CD4-positive, alpha-beta T cell treated with Interleukin-17A for 4 hours (primary cell): ENCODE results near the gene UNC5A.

Experiments
- DNase-seq: peaks from one replicate; pipeline ENCODE4 v3.0.0-alpha.2; 2020; ENCODE audit warnings: mixed read lengths

Gene UNC5A

DNA sequence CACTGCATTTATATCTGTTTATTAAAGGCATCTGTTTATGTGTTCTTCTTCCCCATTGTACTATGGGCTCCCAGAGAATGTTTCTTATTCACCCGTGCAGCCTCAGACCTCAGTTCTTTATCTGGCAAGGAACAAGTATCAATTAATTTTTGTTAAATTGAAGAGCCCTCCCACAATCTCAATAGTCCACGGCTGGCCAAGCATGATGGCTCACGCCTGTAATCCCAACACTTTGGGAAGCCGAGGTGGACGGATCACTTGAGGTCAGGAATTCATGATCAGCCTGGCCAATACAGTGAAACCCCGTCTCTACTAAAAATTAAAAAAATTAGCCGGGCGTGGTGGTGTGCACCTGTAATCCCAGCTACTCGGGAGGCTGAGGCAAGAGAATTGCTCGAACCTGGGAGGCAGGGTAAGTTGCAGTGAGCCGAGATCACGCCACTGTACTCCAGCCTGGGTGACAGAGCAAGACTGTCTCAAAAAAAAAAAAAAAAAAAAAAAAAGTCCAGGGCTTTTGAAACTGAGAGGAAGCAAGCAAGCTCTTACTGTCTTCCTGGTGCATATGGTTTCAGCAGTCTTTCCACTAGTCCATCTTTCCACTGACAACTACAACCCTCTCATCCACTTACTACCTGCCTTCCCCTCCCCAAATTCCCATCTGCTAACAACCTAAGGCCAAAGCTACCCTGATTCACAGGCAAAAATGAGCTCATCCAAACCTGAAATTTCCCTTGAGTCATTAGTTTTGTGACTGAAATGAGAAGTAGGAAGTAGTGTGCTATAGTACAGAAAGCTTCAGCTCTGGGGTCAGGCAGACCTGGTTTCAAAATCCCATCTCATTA is 91.1 kb downstream of the UNC5A start:
- DNase-seq: no peak

GRCh38 chr5:176902102-176902814 is 91.9 kb downstream of the UNC5A start:
- DNase-seq: no peak

GRCh38 chr5:176902911-176903664 is 92.7 kb downstream of the UNC5A start:
- DNase-seq: no peak

GRCh38 chr5:176904276-176904675 is 93.9 kb downstream of the UNC5A start:
- DNase-seq: no peak

DNA sequence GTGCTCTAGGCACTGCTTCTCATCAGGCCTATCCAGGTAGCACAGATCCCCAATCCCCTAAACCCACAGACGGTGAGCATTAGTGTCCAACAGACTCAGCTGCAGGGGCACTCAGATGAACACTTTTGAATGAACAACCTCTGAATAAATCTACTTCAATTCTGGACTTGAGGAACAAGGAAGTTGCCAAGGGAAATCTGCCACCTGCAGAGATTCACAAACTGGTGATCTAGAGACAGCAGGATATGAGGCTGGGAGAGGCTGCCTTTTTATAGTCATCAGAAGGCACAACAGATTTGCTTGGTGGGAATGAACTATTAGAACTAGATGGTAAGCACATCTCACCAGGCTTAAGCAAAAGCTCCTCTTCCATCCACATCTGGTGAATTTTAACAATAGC is 95.8 kb downstream of the UNC5A start:
- DNase-seq: no peak

GRCh38 chr5:176906796-176907195 is 96.4 kb downstream of the UNC5A start:
- no peak for DNase-seq

DNA sequence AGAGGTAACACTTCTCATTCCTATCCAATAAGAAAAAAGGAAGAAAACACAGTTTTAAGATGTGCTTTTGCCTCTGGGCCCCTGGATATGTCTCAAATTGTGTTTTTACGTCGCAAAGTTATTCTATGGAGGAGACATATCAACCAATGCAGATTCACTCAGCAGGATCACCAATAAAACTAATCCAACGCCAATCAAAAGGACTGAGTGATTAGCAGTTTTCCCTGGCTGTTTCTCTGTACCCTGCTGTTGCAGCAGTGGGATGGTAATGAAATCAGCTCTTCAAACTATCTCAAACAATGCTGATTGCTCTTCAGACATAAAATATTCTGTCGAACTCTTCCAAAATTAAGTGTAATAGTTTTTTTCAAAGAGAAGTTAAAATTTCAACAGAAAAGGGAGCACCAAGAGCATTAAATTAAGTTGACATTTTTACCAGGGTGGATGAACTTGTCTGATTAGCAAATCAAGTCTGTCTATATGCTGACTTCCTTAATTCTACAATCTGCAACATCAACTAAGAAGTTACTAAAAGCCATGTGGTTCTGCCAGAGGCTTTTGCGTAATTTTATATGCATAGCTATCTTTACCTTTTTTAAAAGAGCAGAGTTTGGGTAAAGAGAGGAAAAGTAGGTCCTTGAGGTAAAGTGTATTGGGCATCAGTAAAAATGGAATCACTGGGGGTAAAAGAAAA is 98.5 kb downstream of the UNC5A start:
- DNase-seq: no peak

GRCh38 chr5:176912115-176912514 is 101.8 kb downstream of the UNC5A start:
- no peak for DNase-seq

GRCh38 chr5:176915906-176916305 is 105.5 kb downstream of the UNC5A start:
- DNase-seq: no peak

- no peak for DNase-seq
These were observed 106.0 kb downstream of the UNC5A start for GRCh38 chr5:176916337-176916736.

- no peak for DNase-seq
These were observed 108.3 kb downstream of the UNC5A start for GRCh38 chr5:176918613-176919012.

- DNase-seq: no peak
These were observed 111.4 kb downstream of the UNC5A start for GRCh38 chr5:176921714-176922113.

- DNase-seq: no peak
These were observed 112.5 kb downstream of the UNC5A start for GRCh38 chr5:176922817-176923216.

DNA sequence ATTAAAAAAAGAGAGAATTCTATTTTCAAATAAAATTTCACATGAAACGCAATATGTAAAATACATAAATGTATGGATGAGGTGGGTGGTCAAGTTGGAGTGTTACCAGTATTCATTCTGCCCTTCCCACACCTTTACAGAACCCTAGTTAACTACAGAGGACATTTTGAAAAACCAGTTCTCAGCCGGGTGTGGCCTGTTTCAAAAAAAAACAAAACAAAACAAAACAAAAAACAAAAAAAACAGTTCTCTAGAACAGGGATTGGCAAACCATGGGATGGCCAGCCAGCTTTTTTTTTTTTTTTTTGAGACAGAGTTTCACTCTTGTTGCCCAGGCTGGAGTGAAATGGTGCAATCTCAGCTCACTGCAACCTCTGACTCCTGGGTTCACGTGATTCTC is 117.2 kb downstream of the UNC5A start:
- DNase-seq: no peak

DNA sequence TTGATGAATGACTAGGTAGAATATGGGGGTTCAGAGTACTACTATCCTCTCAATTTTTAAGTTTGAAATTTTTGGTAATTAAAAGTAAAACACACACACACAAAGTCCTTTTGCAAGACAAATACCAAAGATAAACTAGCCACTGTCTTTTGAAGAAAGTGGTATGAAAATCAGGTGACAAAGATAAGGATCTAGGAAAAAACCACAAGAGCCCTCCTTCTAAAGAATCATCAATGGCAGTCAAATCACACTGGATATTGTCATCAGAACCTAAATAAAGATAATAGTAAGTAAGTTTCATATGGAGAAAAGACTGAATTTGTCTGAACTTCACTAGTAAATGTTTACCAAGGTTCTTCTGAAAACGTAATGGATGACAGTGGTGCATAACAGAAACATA is 119.3 kb downstream of the UNC5A start:
- no peak for DNase-seq
